K562 (cell line): ENCODE measurements around the gene PSMC2. TPM values are rescaled to one million over a fixed set of nuclear protein-coding genes. Genes with fewer than 3 reads are reported as not detected.

Experiments
- ELF1 ChIP-seq: fragments of 200-800 bp; sonication (Bioruptor generic); IDR thresholded peaks from 2 replicates; pipeline ENCODE4 v1.6.1; 2016; ENCODE audit warnings: missing genetic modification characterization, missing compliant biosample characterization
- ID3 ChIP-seq, 2 experiments: fragments of 250-450 bp in 1 of 2; fragments of 450-650 bp in 1 of 2; sonication (Bioruptor Pico) in 1 of 2; IDR thresholded peaks; 2 replicates each; pipeline versions ENCODE4 v1.6.1 to v1.8.0; 2016 to 2021; ENCODE audit warnings: mild to moderate bottlenecking in 2 of 2, moderate library complexity in 2 of 2, missing compliant biosample characterization in 1 of 2, missing genetic modification characterization in 1 of 2
- MIER1 ChIP-seq: fragments of 450-650 bp; IDR thresholded peaks from 2 replicates; pipeline ENCODE4 v1.6.1; 2016; ENCODE audit warnings: antibody characterized with exemption, mild to moderate bottlenecking, low read depth
- NFIX ChIP-seq: fragments of 250-450 bp; sonication (Bioruptor Pico); IDR thresholded peaks from 2 replicates; pipeline ENCODE4 v1.4.0; 2020; ENCODE audit warnings: low read depth, mild to moderate bottlenecking, moderate library complexity
- POLR2A ChIP-seq: fragments of 450-650 bp; conservative IDR thresholded peaks from 2 replicates; pipeline ENCODE4 v1.6.1; 2016
- RBM25 ChIP-seq: fragments of 200-400 bp; formaldehyde crosslinking; IDR thresholded peaks from 2 replicates; pipeline ENCODE4 v1.6.1; 2018; ENCODE audit warnings: low read length, low read depth, moderate library complexity; ENCODE audit not compliant: severe bottlenecking
- SIRT6 ChIP-seq: IDR thresholded peaks from one replicate; pipeline ENCODE4 v1.6.1; 2012; ENCODE audit warnings: low read depth, mild to moderate bottlenecking, control low read depth, inconsistent platforms, low read length, moderate library complexity
- SOX6 ChIP-seq: fragments of 450-650 bp; IDR thresholded peaks from 2 replicates; pipeline ENCODE4 v1.6.1; 2014; ENCODE audit warnings: mild to moderate bottlenecking
- SRSF9 ChIP-seq: fragments of 200-400 bp; formaldehyde crosslinking; IDR thresholded peaks from 2 replicates; pipeline ENCODE4 v1.6.1; 2017; ENCODE audit warnings: low read depth, low read length, borderline replicate concordance
- SUPT5H ChIP-seq: fragments of 450-650 bp; IDR thresholded peaks from 2 replicates; pipeline ENCODE4 v1.6.1; 2016
- TCFL5 ChIP-seq: fragments of 250-450 bp; sonication (Bioruptor Pico); conservative IDR thresholded peaks from 2 replicates; pipeline ENCODE4 v1.6.1; 2021; ENCODE audit warnings: mild to moderate bottlenecking, moderate library complexity, matching md5 sums
- ZNF212 ChIP-seq: fragments of 450-650 bp; formaldehyde crosslinking; IDR thresholded peaks from 2 replicates; pipeline ENCODE4 v1.4.0; 2020; ENCODE audit warnings: mild to moderate bottlenecking
- ZNF354B ChIP-seq: fragments of 250-450 bp; sonication (Bioruptor Pico); IDR thresholded peaks from 2 replicates; pipeline ENCODE4 v1.4.0; 2020
- ZNF511 ChIP-seq: sonication (generic); formaldehyde crosslinking; IDR thresholded peaks from 2 replicates; pipeline ENCODE4 v1.8.0; 2022; ENCODE audit warnings: mild to moderate bottlenecking, missing genetic modification reagents
- polyA plus RNA-seq, 8 experiments: library from polyadenylated mRNA; depleted of rRNA in 4 of 8; stranded (reverse) in 5 of 8; unstranded in 3 of 8; fragments of >200 nt; fragmentation: Nextera tagmentation in 2 of 8; fragmentation: Illumina TruSeq in 1 of 8; extraction: Ambion mirVana in 2 of 8; extraction: Trizol in 1 of 8; gene quantifications; 2 replicates each; pipeline versions ENCODE4 v1.2.1 to v1.2.3, GENCODE V29; 2011 to 2014; ENCODE audit warnings: inconsistent platforms in 1 of 8, missing spikeins in 1 of 8
- total RNA-seq, 7 experiments: library from RNA; depleted of rRNA in 6 of 7; stranded (reverse); fragments of >200 nt in 6 of 7; fragmentation: Illumina TruSeq in 2 of 7; extraction: Trizol in 2 of 7; gene quantifications; 2 replicates each; pipeline versions ENCODE4 v1.2.1 to v1.2.3, GENCODE V29; 2011 to 2021; ENCODE audit warnings: low replicate concordance in 1 of 7
- TF ChIP-seq, protein P1 (sequence below): fragments of 250-450 bp; sonication (Bioruptor Pico); IDR thresholded peaks from 2 replicates; pipeline ENCODE4 v1.5.0; 2021; ENCODE audit warnings: mild to moderate bottlenecking, borderline replicate concordance
- TF ChIP-seq, protein P2 (sequence below): fragments of 450-650 bp; IDR thresholded peaks from 2 replicates; pipeline ENCODE4 v1.6.1; 2016; ENCODE audit warnings: antibody characterized with exemption
- TF ChIP-seq, protein P3 (sequence below): fragments of 450-650 bp; IDR thresholded peaks from 2 replicates; pipeline ENCODE4 v1.6.1; 2017; ENCODE audit warnings: antibody characterized with exemption
- TF ChIP-seq, protein P4 (sequence below): sonication (generic); formaldehyde crosslinking; IDR thresholded peaks from 2 replicates; pipeline ENCODE4 v1.8.1; 2023; ENCODE audit warnings: mild to moderate bottlenecking, missing genetic modification reagents

Gene PSMC2
- total and polyA plus RNA-seq, 9 of the 15 experiments (the other 6 are each of a cell fraction or from before 2014, with no cell fraction given), result 316 to 1,105 (median 511) TPM

- no peak for TF ChIP-seq RBM25
- no peak for TF ChIP-seq SIRT6
- no peak for TF ChIP-seq ZNF212 (CRISPR knock-in tag)
- TF ChIP-seq ZNF511 (CRISPR knock-in tag), result peak; percentile 97
- TF ChIP-seq ELF1 (tag), result peak; percentile 97
- TF ChIP-seq, protein P1, sequence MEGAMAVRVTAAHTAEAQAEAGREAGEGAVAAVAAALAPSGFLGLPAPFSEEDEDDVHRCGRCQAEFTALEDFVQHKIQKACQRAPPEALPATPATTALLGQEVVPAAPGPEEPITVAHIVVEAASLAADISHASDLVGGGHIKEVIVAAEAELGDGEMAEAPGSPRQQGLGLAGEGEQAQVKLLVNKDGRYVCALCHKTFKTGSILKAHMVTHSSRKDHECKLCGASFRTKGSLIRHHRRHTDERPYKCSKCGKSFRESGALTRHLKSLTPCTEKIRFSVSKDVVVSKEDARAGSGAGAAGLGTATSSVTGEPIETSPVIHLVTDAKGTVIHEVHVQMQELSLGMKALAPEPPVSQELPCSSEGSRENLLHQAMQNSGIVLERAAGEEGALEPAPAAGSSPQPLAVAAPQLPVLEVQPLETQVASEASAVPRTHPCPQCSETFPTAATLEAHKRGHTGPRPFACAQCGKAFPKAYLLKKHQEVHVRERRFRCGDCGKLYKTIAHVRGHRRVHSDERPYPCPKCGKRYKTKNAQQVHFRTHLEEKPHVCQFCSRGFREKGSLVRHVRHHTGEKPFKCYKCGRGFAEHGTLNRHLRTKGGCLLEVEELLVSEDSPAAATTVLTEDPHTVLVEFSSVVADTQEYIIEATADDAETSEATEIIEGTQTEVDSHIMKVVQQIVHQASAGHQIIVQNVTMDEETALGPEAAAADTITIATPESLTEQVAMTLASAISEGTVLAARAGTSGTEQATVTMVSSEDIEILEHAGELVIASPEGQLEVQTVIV (CRISPR knock-in tag), result no peak
- TF ChIP-seq ID3 (CRISPR knock-in tag; IDR thresholded peaks at IDR 0.05), result no peak
- peak; percentile 67; the same call in 1 of the 2 replicates for TF ChIP-seq ID3 (tag; IDR thresholded peaks at IDR 0.05)
- no peak for TF ChIP-seq NFIX (CRISPR knock-in tag)
- no peak for TF ChIP-seq SRSF9
- TF ChIP-seq, protein P2, sequence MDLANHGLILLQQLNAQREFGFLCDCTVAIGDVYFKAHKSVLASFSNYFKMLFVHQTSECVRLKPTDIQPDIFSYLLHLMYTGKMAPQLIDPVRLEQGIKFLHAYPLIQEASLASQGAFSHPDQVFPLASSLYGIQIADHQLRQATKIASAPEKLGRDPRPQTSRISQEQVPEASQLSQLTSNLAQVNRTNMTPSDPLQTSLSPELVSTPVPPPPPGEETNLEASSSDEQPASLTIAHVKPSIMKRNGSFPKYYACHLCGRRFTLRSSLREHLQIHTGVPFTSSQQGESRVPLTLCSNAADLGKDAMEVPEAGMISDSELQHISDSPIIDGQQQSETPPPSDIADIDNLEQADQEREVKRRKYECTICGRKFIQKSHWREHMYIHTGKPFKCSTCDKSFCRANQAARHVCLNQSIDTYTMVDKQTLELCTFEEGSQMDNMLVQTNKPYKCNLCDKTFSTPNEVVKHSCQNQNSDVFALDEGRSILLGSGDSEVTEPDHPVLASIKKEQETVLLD, result 0 out of 2 replicates have a peak, but pooled peaks have one; percentile 40
- TF ChIP-seq POLR2A, result peak; percentile 95
- TF ChIP-seq ZNF354B, result no peak
- TF ChIP-seq MIER1, result no peak
- TF ChIP-seq, protein P3, sequence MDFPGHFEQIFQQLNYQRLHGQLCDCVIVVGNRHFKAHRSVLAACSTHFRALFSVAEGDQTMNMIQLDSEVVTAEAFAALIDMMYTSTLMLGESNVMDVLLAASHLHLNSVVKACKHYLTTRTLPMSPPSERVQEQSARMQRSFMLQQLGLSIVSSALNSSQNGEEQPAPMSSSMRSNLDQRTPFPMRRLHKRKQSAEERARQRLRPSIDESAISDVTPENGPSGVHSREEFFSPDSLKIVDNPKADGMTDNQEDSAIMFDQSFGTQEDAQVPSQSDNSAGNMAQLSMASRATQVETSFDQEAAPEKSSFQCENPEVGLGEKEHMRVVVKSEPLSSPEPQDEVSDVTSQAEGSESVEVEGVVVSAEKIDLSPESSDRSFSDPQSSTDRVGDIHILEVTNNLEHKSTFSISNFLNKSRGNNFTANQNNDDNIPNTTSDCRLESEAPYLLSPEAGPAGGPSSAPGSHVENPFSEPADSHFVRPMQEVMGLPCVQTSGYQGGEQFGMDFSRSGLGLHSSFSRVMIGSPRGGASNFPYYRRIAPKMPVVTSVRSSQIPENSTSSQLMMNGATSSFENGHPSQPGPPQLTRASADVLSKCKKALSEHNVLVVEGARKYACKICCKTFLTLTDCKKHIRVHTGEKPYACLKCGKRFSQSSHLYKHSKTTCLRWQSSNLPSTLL, result no peak
- peak; percentile 62 for TF ChIP-seq SOX6
- TF ChIP-seq, protein P4, sequence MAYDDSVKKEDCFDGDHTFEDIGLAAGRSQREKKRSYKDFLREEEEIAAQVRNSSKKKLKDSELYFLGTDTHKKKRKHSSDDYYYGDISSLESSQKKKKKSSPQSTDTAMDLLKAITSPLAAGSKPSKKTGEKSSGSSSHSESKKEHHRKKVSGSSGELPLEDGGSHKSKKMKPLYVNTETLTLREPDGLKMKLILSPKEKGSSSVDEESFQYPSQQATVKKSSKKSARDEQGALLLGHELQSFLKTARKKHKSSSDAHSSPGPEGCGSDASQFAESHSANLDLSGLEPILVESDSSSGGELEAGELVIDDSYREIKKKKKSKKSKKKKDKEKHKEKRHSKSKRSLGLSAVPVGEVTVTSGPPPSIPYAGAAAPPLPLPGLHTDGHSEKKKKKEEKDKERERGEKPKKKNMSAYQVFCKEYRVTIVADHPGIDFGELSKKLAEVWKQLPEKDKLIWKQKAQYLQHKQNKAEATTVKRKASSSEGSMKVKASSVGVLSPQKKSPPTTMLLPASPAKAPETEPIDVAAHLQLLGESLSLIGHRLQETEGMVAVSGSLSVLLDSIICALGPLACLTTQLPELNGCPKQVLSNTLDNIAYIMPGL (CRISPR knock-in tag), result no peak
- TF ChIP-seq TCFL5 (CRISPR knock-in tag), result no peak
- peak; percentile 94 for TF ChIP-seq SUPT5H
Measured at GRCh38 chr7:103344453-103345149, 2.8 kb upstream of the PSMC2 start, which contains the start of gene DNAJC2 (continued).
